Measurements from ENCODE around the gene LHX2. TPM values are rescaled to one million over a fixed set of nuclear protein-coding genes. Genes with fewer than 3 reads are reported as not detected.

Gene LHX2
- total and polyA plus RNA-seq, 2 of the 13 experiments (the other 11 are each of a cell fraction or from before 2014, with no cell fraction given) = not detected

- no peak for FAIRE-seq
- Histone ChIP-seq H3K9ac (ENCODE audit: insufficient read depth, low read depth, low read length) (no peak overlapping the region), H4K20me1 (ENCODE audit: insufficient read depth, low read length) (no peaks in the 10 kb centered on the region), H3K27ac (ENCODE audit: extremely low read length, insufficient read depth, low read length) (no peak overlapping the region), H3K79me2 (ENCODE audit: insufficient read depth, low read length) (no peaks in the 10 kb centered on the region), H3K9me3 (ENCODE audit: low read length) (no peaks in the 10 kb centered on the region), H3K4me1 (ENCODE audit: insufficient read depth, low read length) (no peaks in the 10 kb centered on the region), H3K36me3 (replicated peaks in 1 of 2; ENCODE audit: control insufficient read depth in 1 of 2, insufficient read depth in 2 of 2, low read length in 2 of 2) (no peaks in the 10 kb centered on the region), H3K4me3 (replicated peaks in 1 of 3; ENCODE audit: insufficient read depth in 1 of 3, low read depth in 2 of 3, low read length in 3 of 3) (no peak overlapping the region), H2AFZ (ENCODE audit: low read length) (no peak overlapping the region), H3K27me3 (ENCODE audit: control insufficient read depth in 1 of 2, insufficient read depth in 2 of 2, low read length in 2 of 2) (peaks cover 2 to 31% of the 10 kb centered on the region in 2 experiments; a peak in 3 of 5 replicates), H3K4me2 (ENCODE audit: low read depth, low read length) (no peak overlapping the region)
- ATAC-seq = no peak; the same call in 1 of the 3 replicates
- in situ Hi-C loops (cut with HindIII; ENCODE audit: extremely low pct_ligation_motif_present, low pct_unique_long_range_greater_than_20kb) = no loop called here
- 77% methylated on average over 5 of the region's 12 CpGs for WGBS (ENCODE audit: low lambda C conversion rate)
- DNase-seq (ENCODE audit: low spot score) = no peak
- intact Hi-C loops (cut with micrococcal nuclease; ENCODE audit: unreplicated experiment) = no loop called here
- POLR2A ChIA-PET = no interaction called here
- BruUV-seq (replicated peaks) = no TSS peak
- no peak for TF ChIP-seq MAFF (IDR thresholded peaks at IDR 0.05; ENCODE audit: low read depth, low read length)
- TF ChIP-seq, protein P1, sequence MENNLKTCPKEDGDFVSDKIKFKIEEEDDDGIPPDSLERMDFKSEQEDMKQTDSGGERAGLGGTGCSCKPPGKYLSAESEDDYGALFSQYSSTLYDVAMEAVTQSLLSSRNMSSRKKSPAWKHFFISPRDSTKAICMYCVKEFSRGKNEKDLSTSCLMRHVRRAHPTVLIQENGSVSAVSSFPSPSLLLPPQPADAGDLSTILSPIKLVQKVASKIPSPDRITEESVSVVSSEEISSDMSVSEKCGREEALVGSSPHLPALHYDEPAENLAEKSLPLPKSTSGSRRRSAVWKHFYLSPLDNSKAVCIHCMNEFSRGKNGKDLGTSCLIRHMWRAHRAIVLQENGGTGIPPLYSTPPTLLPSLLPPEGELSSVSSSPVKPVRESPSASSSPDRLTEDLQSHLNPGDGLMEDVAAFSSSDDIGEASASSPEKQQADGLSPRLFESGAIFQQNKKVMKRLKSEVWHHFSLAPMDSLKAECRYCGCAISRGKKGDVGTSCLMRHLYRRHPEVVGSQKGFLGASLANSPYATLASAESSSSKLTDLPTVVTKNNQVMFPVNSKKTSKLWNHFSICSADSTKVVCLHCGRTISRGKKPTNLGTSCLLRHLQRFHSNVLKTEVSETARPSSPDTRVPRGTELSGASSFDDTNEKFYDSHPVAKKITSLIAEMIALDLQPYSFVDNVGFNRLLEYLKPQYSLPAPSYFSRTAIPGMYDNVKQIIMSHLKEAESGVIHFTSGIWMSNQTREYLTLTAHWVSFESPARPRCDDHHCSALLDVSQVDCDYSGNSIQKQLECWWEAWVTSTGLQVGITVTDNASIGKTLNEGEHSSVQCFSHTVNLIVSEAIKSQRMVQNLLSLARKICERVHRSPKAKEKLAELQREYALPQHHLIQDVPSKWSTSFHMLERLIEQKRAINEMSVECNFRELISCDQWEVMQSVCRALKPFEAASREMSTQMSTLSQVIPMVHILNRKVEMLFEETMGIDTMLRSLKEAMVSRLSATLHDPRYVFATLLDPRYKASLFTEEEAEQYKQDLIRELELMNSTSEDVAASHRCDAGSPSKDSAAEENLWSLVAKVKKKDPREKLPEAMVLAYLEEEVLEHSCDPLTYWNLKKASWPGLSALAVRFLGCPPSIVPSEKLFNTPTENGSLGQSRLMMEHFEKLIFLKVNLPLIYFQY (CRISPR knock-in tag; IDR thresholded peaks at IDR 0.05; ENCODE audit: borderline replicate concordance) = no peak
- no peak for TF ChIP-seq SP140L (CRISPR knock-in tag; IDR thresholded peaks at IDR 0.05; ENCODE audit: borderline replicate concordance)
- TF ChIP-seq NFE2L2 (IDR thresholded peaks at IDR 0.05; ENCODE audit: low read length) = no peak
- CTCF ChIA-PET (ENCODE audit: low intra/inter-chr PET ratio, low total read pairs) = no interaction called here
Observed at GRCh38 chr9:123974471-123974870, 37.1 kb upstream of the LHX2 start.

DNA sequence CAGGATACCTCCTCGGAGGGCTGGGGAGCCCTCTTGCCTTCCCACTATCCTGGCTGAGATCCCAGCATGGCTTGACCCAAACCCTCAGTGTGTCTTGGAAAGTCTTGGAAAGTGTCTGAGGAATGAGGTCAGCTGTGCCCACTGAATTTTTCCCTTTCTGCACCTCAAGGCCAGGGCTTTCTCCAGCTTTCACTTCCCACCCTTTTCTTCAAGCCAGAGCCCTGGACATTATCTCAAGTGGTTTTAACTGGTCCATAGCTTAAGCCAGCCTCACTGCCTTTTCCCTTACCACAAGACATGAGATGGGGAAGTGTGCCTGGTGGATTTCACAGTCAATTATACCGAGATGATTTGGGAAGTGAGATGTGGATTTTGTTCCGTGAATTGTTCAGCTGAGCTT is 35.7 kb upstream of the LHX2 start:
- DNase-seq (ENCODE audit: low spot score) = no peak
- WGBS (ENCODE audit: low lambda C conversion rate) = 32% methylated on average over 2 of the region's 3 CpGs
- Histone ChIP-seq H3K4me3 (replicated peaks in 1 of 3; ENCODE audit: insufficient read depth in 1 of 3, low read depth in 2 of 3, low read length in 3 of 3) (no peak overlapping the region), H3K4me1 (ENCODE audit: insufficient read depth, low read length) (no peaks in the 10 kb centered on the region), H3K27me3 (ENCODE audit: control insufficient read depth in 1 of 2, insufficient read depth in 2 of 2, low read length in 2 of 2) (peaks cover 2 to 34% of the 10 kb centered on the region in 2 experiments; a peak in 3 of 5 replicates), H2AFZ (ENCODE audit: low read length) (no peak overlapping the region), H3K9me3 (ENCODE audit: low read length) (no peaks in the 10 kb centered on the region), H3K36me3 (replicated peaks in 1 of 2; ENCODE audit: control insufficient read depth in 1 of 2, insufficient read depth in 2 of 2, low read length in 2 of 2) (no peaks in the 10 kb centered on the region), H3K79me2 (ENCODE audit: insufficient read depth, low read length) (no peaks in the 10 kb centered on the region), H4K20me1 (ENCODE audit: insufficient read depth, low read length) (no peaks in the 10 kb centered on the region), H3K4me2 (ENCODE audit: low read depth, low read length) (no peak overlapping the region), H3K27ac (ENCODE audit: extremely low read length, insufficient read depth, low read length) (no peak overlapping the region), H3K9ac (ENCODE audit: insufficient read depth, low read depth, low read length) (no peak overlapping the region)
- TF ChIP-seq ETV6 (CRISPR knock-in tag; conservative IDR thresholded peaks at IDR 0.05) (no peak), HES4 (CRISPR knock-in tag; IDR thresholded peaks at IDR 0.05; ENCODE audit: borderline replicate concordance) (no peak), PCBP2 (optimal IDR thresholded peaks at IDR 0.05; ENCODE audit: low read depth, low read length, poor library complexity, severe bottlenecking) (no peak), NFRKB (IDR thresholded peaks at IDR 0.05) (no peak), IKZF1 (IDR thresholded peaks at IDR 0.05) (no peak), ZNF124 (CRISPR knock-in tag; IDR thresholded peaks at IDR 0.05) (no peak), ZNF12 (CRISPR knock-in tag; IDR thresholded peaks at IDR 0.05) (no peak), TAF1 (CRISPR knock-in tag; IDR thresholded peaks at IDR 0.05) (no peak), ATF7-NPFF (CRISPR knock-in tag; IDR thresholded peaks at IDR 0.05; ENCODE audit: low read depth) (no peak), ADNP (CRISPR knock-in tag; IDR thresholded peaks at IDR 0.05) (no peak), ZKSCAN8 (CRISPR knock-in tag; IDR thresholded peaks at IDR 0.05; ENCODE audit: borderline replicate concordance) (no peak)
- TF ChIP-seq, protein P2, sequence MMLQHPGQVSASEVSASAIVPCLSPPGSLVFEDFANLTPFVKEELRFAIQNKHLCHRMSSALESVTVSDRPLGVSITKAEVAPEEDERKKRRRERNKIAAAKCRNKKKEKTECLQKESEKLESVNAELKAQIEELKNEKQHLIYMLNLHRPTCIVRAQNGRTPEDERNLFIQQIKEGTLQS (CRISPR knock-in tag; IDR thresholded peaks at IDR 0.05) = no peak
- BruUV-seq (replicated peaks) = no TSS peak
- ChIA-PET POLR2A (no interaction called here), CTCF (ENCODE audit: low intra/inter-chr PET ratio, low total read pairs) (no interaction called here)
- ATAC-seq = no peak
- in situ Hi-C loops (cut with HindIII; ENCODE audit: extremely low pct_ligation_motif_present, low pct_unique_long_range_greater_than_20kb) (no loop called here), intact Hi-C loops (cut with micrococcal nuclease; ENCODE audit: unreplicated experiment) (no loop called here)
- no peak for FAIRE-seq

All from HepG2 (cell line).